Activated CD8-positive, alpha-beta memory T cell treated with anti-CD3 and anti-CD28 coated beads, Interleukin-2, amount 50 U/mL, for 24 hours (primary cell): ENCODE results near the gene GTPBP4.
"Not testable (repeated sequence)": the region's sequence is repeated elsewhere in the genome, so short reads cannot be mapped to it uniquely, and the experiment has no call there.

Experiments used
- DNase-seq: peaks from one replicate; pipeline ENCODE4 v3.0.0-alpha.2; 2020; ENCODE audit errors: extremely low read depth

GTPBP4 gene

DNA sequence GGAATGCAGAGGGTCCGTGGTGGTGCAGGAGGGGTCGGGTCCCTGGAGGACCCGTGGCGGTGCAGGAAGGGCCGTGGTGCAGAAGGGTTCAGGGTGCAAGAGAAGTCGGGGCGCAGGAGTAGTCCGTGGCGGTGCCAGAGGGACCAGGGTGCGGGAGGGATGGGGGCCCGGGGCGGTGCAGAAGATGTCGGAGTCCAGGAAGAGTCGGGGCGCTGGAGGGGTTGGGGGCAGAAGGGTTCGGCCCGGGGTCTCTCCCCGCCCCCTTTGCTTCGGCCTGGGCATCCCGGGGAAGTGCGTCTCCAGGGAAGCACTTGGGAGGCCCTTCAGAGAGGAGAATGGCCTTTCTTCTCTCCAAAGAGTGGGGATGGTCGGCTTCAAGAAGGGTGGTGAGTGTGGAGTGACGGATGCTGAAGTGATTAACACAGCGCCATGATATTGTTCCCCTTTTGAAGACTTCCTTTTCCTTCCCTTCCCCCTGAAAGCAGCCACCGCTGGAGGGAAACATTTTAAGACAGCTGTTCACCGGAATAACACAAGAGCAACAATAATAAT, 68.9 kb downstream of the GTPBP4 start:
- no peak for DNase-seq

- DNase-seq, result no peak
Observed at GRCh38 chr10:1058017-1058416, 69.8 kb downstream of the GTPBP4 start.

GRCh38 chr10:1059902-1060301, 71.7 kb downstream of the GTPBP4 start:
- no peak for DNase-seq

DNA sequence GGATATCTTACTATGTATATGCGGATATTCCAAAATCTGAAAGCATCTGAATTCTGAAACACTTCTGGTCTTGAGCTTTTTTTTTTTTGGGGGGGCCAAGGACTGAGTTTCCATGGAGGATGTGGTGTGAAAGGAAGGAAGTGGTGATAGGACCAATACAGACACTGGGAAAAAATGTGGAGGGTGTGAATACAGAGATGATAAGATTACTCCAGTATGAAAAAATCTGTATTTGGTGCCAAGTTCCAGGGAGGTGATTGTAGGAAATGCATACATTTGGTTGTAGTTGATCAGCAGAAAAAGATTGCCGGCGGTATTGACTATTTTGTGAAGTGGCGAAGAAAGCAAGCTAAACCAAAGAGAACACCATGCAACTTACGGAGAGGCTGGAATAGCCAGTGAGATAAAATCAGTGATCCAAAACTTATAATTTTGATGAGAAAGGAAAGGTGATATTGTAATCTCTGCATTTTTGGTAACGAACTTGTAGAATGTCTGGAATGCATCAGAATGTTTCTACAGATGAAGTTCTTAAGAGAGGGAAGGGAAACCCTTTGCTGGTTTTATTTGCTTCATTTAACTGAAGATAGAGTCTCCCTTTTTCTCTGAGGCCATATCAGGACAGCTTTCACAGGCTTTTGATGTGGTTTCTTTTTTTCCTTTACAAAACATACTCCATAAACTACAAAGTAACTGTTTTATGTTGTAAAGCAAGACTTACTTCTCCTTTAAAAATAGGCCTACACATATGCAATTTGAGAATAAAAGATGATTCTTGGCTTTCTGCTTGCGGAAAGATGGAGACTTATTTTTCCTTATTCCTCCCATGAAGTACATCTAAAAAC, 73.9 kb downstream of the GTPBP4 start:
- DNase-seq, result no peak

DNA sequence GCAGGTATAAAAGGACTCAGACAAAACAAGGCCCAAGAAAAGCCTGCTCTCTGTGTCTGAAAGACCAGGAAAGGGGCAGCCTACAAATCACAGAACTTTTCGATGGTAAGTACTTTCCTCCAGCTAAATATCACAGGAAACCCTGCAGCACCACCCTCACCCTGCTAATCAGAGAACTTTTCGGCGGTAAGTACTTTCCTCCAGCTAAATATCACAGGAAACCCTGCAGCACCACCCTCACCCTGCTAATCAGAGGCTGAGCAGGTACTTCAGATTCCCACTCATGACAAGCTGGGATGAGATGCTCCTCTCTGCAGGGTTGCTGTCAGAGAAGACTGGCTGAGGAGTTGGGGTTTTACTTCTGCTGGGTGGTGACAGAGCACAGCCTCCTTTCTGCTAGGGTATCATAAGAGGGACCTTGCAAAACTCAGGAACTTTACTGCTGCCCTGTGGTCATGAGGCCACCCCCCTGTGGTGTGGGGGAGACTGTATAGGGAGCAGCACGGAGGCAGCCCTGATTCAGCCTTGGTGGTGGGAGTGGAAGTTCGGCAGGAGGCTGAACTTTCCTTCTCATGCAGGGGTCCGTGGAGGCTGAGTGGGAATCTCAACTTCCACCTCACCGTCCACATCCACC, 75.1 kb downstream of the GTPBP4 start:
- DNase-seq, result no peak

DNA sequence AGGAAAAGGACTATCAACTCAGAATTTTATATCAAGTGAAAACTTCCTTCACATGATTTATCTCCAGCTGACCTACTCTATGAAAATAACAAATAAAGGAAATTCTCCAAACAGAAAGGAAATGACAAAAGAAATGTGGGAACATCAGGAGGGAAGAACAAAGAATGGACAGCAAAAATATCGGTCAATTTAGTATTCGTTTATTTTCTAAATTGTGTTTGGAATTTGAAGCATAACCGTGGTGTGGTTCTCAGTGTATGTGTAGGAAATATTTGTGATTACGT, 76.7 kb downstream of the GTPBP4 start:
- DNase-seq, result no peak

DNA sequence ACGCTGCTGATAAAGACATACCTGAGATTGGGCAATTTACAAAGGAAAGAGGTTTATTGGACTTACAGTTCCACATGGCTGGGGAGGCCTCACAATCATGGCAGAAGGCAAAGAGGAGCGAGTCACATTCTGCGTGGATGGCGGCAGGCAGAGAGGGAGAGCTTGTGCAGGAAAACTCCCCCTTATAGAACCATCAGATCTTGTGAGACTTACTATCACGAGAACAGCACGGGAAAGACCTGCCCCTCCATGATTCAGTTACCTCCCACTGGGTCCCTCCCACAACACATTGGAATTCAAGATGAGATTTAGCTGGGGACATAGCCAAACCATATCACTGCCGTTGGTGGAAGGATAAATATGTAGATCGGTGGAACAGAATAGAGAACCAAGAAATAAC, 78.5 kb downstream of the GTPBP4 start:
- not testable (repeated sequence) for DNase-seq

- no peak for DNase-seq
Observed at GRCh38 chr10:1068380-1069361, 80.4 kb downstream of the GTPBP4 start.
